Eye (tissue), 1 donor: ENCODE results near the gene RBP7.
"Not testable (repeated sequence)": the region's sequence is repeated elsewhere in the genome, so short reads cannot be mapped to it uniquely, and the experiment has no call there.

Experiments
- DNase-seq: peaks from one replicate; pipeline ENCODE4 v3.0.0-alpha.2; 2015

The RBP7 gene

GRCh38 chr1:9996624-9997582 lies at the start of gene RBP7:
Gene RBP7 (plus strand): TSS chr1:9997228. CDS start chr1:9997259, 31 bp downstream.
- peak; percentile 47 for DNase-seq

GRCh38 chr1:9957726-9958125 lies 39.3 kb upstream of the RBP7 start:
- no peak for DNase-seq

- no peak for DNase-seq
These were observed 37.0 kb upstream of the RBP7 start for GRCh38 chr1:9960011-9960410.

GRCh38 chr1:9960706-9961562 lies 36.1 kb upstream of the RBP7 start:
- DNase-seq: peak; percentile 47

- no peak for DNase-seq
These were observed 12.8 kb upstream of the RBP7 start for GRCh38 chr1:9984253-9984652.

- no peak for DNase-seq
These were observed 12.0 kb upstream of the RBP7 start for GRCh38 chr1:9985001-9985400.

- DNase-seq: no peak
These were observed 7.3 kb upstream of the RBP7 start for GRCh38 chr1:9989773-9990172.

- no peak for DNase-seq
These were observed 6.1 kb upstream of the RBP7 start for GRCh38 chr1:9990944-9991343.

- no peak for DNase-seq
These were observed 4.1 kb upstream of the RBP7 start for GRCh38 chr1:9992910-9993309.

- DNase-seq: no peak
These were observed 3.4 kb upstream of the RBP7 start for GRCh38 chr1:9993561-9994075.

GRCh38 chr1:10001016-10001665 lies 4.1 kb downstream of the RBP7 start:
- DNase-seq: no peak

- DNase-seq: not testable (repeated sequence)
These were observed 8.2 kb downstream of the RBP7 start for GRCh38 chr1:10005248-10005647.

- DNase-seq: no peak
These were observed 10.1 kb downstream of the RBP7 start for GRCh38 chr1:10007169-10007568.

- DNase-seq: peak; percentile 7
These were observed 17.0 kb downstream of the RBP7 start for GRCh38 chr1:10014016-10014415.

- no peak for DNase-seq
These were observed 22.5 kb downstream of the RBP7 start for GRCh38 chr1:10019561-10019960.

GRCh38 chr1:10020086-10020485 lies 23.1 kb downstream of the RBP7 start:
- no peak for DNase-seq

GRCh38 chr1:10020678-10021077 lies 23.6 kb downstream of the RBP7 start:
- DNase-seq: not testable (repeated sequence)

GRCh38 chr1:10021992-10022391 lies 25.0 kb downstream of the RBP7 start:
- DNase-seq: not testable (repeated sequence)

- no peak for DNase-seq
These were observed 25.6 kb downstream of the RBP7 start for GRCh38 chr1:10022656-10023055.

- no peak for DNase-seq
These were observed 28.3 kb downstream of the RBP7 start for GRCh38 chr1:10025354-10025753.

GRCh38 chr1:10027027-10027426 lies 30.0 kb downstream of the RBP7 start:
- DNase-seq: no peak

- not testable (repeated sequence) for DNase-seq
These were observed 32.0 kb downstream of the RBP7 start for GRCh38 chr1:10028956-10029500.

- peak; percentile 48 for DNase-seq
These were observed 34.4 kb downstream of the RBP7 start for GRCh38 chr1:10031461-10031860.
